GM04503 (cell line): ENCODE results near the gene ABO.
"Not testable (repeated sequence)": the region's sequence is repeated elsewhere in the genome, so short reads cannot be mapped to it uniquely, and the experiment has no call there.

Experiments used
- DNase-seq: peaks from one replicate; pipeline ENCODE4 v3.0.0-alpha.2; 2012; ENCODE audit warnings: low read depth

The ABO gene

DNA sequence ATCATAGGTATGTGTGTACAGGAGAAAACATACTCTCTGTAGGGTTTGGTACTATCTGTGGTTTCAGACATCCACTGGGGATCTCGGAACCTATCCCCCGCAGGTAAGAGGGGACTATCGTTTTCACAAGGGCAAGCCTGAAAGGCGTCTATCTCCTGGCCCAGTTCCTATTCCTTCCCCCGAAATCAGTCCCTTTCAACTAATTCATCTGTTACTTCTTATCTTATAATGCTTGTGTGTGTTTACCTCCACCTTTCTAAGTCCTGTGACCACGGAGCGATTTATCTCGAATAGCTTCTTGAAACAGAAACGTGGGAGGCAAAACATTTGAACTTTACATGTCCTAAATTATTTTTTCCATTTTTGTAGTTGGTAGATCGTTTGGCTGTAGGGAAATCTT is 11.4 kb downstream of the ABO start:
- no peak for DNase-seq

DNA sequence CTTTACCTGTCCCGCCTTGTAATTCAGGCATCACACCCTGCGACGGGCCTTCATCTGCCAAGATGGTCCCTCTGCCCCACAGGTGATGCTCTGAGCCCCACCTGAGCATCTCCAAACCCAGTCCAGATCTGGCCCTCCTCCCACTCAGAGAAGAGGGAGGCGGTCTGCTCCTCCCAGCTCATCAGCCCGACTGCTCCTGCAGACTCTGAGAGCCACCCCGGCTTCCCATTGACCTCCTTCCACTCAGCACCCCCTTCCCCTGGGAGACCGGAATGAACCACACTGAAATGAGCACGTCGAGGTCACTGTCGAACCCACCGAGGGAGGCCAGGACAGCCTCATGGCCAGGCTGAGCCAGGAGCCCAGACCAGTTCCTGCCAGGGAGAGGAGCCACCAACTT is 12.8 kb downstream of the ABO start:
- no peak for DNase-seq

DNA sequence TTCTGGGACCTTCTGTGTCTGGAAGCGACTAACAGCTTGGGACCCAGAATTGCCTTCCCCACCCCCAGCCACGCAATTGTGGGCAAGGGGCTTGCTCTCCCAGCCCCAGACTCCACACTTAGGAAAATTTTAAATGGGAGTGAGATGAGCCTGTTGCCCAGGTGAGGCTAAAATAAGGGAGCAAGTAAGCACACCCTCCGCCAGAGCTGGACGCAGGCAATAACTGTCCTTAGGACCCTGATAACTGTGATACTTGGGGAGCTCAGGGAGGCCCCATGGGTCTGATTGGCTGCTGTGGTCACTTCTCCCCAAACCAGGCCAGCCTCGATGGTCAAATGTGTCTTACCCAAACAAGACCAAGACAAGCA is 13.3 kb downstream of the ABO start:
- no peak for DNase-seq

DNA sequence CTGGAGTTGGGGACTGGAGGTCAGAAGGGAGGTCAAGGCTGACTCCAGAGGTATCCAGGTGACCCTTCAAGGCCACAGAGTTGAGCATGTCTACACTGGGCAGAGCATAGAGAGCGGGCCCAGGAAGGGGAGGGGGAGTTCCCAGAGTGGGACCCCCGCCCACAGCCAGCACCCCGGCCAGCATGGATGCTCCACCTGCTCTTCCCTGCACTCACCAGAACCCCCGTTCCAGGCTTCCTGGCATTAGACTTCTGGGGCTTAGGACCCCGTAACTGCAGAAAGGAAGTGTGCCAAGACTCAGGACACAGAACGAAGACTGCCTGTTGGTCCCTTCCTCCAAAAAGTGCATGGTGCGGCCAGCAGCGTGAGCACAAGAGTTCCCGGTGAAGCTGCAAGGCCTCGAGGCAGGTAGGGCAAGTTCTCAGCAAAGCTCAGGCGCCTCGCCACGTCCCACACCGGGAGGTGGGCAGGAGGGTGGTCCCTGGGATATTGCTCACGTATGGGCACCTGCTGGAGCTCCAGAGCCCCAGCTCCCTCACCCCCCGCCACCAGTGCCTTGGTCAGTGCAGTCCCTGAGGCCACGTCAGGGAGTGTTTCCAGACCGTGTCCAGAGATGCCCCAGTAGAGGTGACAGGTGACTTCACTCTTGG is 13.8 kb downstream of the ABO start:
- DNase-seq: no peak

DNA sequence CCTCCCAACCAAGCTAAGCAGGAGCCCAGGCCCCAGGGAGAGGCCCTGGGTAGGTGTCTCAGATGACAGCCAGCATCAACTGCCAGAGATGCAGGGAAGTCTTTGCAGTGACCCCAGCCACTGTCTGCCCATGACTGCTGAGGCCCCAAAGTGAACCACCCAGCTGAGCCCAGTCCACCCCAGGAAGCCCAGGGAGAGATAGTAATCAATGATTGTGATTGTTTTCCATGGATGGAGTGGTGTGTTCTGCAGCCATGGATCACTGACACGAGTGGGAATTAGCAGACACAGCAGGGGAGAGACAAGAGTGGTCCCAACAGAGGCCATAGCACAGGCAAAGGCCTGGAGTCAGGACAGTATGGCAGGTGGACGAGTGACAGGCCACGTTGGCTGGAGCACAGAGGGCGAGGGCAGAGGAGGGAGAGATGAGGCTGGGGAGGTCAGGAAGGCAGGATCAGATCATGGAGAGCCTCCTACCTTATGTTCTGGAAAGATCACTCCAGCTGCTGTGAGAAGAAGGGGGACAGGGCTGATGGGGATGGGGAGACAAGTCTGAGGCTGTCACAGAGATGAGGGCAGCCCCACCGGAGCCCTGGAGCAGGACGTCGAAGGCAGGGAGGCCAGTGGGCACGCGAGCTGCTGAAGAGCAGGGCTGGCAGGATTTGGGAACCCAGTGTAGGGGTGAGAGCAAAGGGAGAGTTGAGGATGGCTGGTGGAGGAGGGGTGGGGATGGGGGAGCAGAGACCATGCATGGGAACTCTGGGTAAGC is 14.5 kb downstream of the ABO start:
- no peak for DNase-seq

DNA sequence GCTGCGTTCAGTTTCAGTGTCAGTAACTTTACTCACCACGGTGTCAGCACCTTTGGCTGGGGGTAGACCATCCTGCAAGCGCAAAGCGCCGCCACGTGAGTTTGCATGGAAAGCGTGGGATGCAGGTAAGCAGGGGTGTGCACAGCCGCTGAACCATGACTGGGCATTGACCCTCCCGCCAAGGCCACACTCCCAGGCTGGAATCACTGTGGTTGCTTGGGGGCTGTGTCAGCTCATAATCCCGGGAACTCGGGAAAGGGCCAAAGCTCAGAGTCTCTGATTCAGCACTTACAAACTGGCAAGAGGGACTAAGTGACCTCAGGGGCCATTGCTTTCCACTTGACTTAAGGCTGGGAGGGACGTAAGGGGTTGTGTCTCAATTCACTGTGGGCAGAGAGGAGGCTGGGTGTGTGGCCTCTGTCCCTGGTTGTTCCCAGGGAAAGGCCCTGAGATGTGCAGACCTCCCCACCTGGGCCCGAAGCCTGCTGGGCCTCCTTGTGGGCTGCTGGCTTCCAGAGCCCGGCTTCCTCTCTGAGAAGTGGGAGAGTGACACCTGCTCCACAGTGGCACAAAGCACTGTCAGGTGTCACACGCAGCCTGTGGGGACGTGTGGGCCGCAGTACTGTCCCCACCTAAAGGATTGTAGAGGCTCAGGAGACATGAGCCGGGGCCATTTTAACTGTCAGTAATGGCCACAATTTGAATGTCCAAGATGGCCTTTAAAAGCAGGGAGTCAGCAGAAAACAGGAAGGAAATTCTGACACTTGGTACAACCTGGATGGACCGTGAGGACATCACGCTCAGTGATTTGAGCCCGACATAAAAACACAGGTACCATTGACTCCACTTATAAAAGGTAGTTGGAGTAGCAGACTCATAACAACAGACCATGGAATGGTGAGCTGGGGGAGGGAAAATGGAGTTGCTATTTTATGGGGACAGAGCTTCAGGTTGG is 16.7 kb downstream of the ABO start:
- DNase-seq: no peak

DNA sequence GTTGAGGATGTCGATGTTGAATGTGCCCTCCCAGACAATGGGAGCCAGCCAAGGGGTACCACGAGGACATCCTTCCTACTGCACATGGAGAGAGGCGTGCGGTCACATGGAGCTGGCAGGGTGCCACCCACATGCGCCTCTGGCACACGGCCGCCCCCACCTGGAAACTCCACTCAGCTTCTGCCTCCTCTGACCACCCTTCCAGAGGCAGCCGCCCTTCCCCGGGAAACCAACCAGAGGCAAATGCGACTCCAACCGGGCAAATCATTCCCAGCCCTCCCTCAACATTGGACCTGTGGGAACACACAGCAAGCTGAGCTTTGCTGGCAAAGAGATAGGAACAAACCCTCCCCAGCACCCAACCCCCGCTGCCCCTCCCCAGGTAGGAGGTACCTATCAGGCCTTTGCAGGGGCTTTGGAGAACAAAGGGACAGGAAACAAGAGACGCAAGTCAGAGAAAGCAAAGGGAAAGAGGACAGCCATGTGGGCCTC is 17.5 kb downstream of the ABO start:
- DNase-seq: no peak

DNA sequence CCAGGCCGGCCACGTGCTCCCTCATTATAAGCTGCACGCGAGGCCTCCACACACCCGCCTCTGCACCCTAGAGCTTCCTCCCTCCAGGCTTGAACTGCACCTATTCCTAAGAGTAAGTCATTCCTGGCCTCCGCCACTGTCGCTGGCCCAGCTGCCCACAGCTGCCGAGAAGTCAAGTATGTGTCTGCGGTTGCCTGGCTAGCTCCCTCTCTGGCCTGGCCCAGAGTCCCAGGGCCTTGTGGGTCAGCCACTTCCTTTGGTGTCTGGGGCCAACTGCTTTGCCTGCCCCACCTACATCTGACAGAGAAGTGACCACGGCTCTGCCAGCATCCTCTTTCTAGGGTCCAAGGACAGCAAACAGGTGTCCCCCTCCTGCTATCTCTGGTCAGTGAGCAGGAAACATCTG is 18.3 kb downstream of the ABO start:
- DNase-seq: no peak

DNA sequence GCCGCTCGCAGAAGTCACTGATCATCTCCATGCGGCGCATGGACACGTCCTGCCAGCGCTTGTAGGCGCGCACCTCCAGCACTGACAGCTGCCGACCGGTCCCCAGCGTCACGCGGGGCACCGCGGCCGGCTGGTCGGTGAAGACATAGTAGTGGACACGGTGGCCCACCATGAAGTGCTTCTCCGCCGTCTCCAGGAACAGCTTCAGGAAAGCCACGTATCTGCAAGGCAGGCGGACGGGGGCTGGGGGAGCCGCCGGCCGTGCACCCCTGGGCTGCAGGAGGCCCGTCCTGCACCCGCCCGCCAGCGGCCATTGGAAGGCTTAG is 18.9 kb downstream of the ABO start:
- no peak for DNase-seq

DNA sequence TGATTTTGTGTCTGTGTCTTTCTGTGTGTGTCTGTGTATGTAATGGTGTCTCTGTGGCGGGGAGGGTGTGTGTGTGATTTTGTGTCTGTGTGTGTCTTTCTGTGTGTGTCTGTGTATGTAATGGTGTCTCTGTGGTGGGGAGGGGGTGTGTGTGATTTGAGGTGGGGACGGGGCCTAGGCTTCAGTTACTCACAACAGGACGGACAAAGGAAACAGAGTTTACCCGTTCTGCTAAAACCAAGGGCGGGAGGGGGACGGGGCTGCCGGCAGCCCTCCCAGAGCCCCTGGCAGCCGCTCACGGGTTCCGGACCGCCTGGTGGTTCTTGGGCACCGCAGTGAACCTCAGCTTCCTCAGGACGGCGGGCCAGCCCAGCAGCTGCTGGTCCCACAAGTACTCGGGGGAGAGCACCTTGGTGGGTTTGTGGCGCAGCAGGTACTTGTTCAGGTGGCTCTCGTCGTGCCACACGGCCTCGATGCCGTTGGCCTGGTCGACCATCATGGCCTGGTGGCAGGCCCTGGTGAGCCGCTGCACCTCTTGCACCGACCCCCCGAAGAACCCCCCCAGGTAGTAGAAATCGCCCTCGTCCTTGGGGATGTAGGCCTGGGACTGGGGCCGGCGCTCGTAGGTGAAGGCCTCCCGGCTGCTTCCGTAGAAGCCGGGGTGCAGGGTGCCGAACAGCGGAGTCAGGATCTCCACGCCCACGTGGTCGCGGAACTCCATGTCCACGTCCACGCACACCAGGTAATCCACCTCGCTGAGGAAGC is 19.4 kb downstream of the ABO start:
- DNase-seq: no peak

DNA sequence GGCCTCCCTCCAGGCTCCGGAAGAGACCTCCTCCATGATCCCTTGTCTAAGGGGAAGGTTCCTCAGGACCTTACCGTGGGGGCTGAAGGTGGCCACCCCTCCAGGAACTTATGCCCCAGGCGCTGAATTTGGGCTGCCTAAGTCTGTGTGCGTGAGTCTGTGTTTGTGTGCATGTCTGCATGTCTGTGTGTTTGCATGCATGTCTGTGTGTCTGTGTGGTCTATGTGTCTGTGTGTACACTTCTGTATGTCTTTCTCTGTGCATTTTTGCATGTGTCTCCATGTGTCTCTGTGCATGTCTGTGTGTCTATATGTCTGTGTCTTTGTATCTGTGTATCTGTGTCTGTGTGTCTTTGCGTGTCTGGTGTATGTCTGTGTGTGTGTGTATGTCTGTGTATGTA is 20.5 kb downstream of the ABO start:
- DNase-seq: no peak

DNA sequence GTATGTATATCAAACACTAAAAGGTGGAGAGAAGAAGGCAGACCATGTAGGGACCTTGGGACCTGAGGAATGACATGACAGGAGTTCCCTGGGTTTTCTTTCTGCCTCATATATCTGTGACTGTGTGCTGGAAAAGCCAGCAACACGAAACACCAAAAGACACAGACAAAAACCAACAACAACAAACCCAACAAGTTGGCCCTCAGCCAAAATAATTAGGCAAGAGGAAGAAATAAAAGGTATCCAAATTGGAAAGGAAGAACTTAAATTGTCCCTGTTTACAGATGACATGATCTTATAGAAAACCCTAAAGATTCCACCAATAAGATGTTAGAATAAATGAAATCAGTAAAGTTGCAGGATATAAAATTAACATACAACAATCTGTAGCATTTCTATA is 21.7 kb downstream of the ABO start:
- DNase-seq: no peak

DNA sequence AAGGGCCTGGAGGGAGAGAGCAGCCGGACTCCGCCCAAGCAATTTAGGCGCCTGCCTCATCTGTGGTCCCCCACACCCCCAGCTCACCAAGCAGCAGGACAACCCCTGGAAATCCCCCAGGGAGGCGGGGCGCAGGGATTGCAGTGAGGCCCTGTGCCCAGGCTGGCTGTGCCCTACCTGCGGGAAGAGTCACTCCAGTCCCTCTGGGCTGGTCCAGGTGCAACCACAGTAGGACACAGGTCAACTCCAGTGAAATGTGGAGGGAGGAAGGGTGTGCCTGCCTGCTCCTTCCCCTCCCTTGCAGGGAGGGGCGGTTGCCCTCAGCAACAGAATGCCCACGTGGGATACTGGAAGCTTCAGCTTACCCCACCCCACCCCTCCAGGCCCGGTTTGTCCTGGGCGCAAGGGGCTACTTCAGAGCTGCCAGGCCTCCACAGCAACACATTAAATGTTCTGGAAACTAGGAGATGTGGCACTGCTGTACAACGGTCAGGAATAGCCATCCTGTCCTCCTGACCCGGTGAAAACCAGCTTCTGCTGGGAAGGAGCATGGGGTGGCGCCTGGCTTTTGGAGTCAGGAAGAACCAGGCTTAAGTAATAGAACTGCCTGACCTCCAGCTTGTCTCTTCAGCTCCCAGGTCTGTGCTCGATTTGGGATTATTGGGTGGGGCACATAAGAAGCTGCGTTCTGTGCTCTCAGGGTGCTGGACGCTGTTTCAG is 22.5 kb downstream of the ABO start:
- no peak for DNase-seq

DNA sequence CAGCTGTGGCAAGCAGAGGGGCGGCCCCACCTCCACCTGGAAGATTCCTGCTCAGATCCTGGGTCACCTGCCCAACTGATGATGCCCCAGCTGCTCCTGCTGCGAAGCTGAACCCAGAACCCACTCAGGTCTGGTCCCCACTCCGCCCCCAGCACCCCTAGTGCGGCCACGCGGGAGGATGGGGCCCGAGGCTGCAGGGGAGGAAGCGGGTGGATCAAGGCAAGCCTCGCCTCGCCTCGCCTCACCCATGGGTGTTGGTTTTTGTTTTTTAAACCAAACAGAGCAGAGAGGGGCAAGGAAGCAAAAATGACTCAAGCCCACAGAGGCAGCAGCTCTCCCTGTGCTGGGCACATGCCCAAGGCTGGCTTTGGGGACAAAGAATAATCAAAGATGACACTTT is 23.2 kb downstream of the ABO start:
- no peak for DNase-seq

DNA sequence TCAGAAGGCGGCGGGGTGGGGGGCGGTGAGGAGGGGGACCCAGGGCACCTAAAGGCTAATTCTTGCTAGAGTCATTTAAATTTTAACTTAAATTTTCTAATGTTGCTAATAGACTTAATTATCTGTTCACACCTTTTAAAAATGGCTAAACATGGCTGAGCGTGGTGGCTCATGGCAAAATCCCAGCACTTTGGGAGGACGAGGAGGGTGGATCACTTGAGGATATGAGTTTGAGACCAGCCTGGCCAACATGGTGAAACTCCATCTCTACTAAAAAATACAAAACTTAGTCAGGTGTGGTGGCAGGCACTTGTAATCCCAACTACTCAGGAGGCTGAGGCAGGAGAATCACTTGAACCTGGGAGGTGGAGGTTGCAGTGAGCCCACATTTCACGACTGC is 23.8 kb downstream of the ABO start:
- DNase-seq: not testable (repeated sequence)

DNA sequence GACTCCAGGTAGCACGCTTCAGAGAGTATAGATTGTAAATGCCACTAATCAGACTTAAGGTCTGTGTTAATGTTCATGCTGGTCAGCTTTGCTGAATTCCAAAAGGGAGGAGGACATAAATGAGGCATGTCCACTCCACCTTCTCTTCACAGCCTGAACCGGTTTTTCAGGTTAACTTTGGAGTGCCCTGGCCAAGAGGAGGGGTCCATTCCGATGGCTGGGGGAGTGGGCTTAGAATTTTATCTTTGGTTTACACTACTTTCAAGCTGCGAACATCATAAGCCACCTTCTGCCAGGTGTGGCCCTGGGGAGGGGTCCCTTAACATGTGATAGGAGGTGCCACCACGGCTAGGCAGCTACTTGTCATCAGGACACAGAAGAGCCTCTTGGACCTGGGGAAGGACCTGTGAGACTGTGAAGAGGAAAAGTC is 24.2 kb downstream of the ABO start:
- no peak for DNase-seq

DNA sequence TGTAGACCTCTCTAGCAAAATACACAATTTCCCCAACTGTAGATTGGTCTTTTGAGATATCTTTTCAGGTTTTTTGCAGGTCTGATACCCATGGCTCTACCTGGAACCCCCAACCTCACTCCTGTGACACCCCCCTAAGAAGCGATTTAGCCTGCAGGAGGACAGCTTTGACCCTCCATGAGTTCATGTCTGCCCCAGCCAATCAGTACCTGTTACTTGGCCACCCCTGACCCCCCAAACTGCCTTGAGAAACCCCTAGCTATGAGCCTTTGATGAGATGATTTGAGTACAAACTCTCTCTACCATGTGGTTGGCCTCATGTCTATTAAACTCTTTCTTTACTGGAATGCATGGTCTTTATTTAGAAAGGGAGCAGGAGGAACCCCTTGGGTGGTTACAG is 25.7 kb downstream of the ABO start:
- no peak for DNase-seq

DNA sequence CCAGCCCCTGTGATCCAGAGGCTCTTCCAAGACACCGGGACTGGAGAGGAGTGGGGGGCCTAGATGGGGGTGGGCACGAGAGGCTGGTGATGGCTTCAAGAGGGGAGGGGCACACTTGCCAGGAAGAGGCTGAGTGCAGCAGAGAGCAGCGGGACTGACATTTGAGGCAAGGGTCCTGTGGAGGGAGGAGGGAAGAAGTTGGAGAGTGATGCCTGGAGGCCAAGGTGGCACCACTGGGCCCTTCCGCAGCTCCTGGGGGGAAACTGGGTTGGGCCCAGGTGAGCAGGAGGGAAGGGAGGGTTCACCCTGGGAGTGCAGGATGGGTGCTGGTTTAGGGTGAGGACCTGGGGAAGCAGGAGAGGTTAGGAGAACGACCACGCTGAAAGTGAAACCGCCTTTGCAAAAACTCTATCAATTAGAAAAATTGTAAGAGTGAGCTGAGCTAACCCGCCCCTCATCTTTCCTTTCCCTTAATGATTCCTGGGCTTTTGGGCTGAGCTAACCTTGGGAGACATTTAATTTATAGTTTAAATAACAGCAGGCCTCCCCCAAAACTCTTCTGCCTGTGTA is 26.2 kb downstream of the ABO start:
- no peak for DNase-seq

DNA sequence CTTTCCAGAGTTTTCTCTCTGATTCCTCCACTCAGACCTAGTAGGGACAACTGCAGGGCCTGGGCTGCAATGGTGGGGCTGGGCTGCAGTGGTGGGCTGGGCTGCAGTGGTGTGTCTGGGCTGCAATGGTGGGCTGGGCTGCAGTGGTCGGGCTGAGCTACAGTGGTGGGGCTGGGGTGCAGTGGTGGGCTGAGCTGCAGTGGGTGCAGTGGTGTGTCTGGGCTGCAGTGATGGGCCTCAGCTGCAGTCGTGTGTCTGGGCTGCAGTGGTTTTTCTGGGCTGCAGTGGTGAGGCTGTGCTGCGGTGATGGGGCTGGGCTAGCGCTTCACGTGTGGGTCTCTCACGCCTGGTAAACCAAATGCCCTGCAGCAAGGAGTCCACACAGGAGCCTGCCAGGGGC is 27.4 kb downstream of the ABO start:
- DNase-seq: no peak

DNA sequence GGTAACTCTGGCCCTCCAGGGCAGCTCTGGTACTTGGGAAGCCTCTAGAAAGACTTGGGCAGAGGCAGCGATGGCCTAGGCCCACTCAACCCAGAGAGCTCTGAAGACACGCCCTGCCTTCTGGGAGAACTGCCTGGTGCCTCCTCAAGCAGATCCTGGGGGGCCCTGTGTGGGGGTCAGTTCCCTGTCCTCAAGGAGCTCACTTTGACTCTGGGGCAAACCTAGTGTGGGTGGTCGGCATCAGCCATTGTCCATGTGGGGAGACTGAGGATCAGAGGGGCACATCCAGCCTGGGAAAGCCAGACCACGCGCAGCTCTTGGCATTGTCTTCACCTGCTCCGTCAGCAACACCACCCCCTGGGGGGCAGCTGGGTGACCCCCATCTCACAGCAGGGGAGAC is 28.0 kb downstream of the ABO start:
- no peak for DNase-seq

DNA sequence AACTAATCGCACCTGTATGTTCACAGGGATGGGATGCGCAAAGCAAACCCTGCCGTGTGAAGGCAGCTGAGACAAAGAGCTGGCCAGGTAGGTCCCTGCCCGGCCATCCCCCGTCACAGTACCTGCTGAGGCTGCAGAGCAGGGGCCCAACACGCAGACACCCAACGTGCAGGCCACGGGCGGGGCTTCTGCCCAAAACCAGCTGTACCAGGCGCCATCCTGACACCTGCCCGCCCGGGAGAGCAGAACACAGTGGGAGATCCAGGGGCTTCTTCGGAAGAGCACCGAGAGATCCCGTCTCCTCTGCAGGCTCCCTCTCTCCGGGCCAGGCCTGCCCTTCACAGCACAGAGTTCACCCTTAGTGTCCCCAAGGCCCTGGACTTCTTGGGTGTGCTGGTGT is 28.4 kb downstream of the ABO start:
- DNase-seq: no peak
